Inflammatory macrophage treated with lipopolysaccharide for 4 hours (primary cell): ENCODE results near the gene MIGA2.
"Not testable (repeated sequence)": the region's sequence is repeated elsewhere in the genome, so short reads cannot be mapped to it uniquely, and the experiment has no call there.

Experiments used
- DNase-seq: peaks from one replicate; pipeline ENCODE4 v3.0.0-alpha.2; 2020

Gene MIGA2

GRCh38 chr9:129011761-129012181, 24.7 kb upstream of the MIGA2 start:
- DNase-seq, result no peak

GRCh38 chr9:129012343-129012742, 24.1 kb upstream of the MIGA2 start:
- DNase-seq, result no peak

- no peak for DNase-seq
Observed at GRCh38 chr9:129012893-129013448, 23.5 kb upstream of the MIGA2 start.

- DNase-seq, result no peak
Observed at GRCh38 chr9:129013674-129014073, 22.8 kb upstream of the MIGA2 start.

GRCh38 chr9:129014124-129014523, 22.3 kb upstream of the MIGA2 start:
- no peak for DNase-seq

- no peak for DNase-seq
Observed at GRCh38 chr9:129014608-129015007, 21.8 kb upstream of the MIGA2 start.

GRCh38 chr9:129021091-129021490, 15.3 kb upstream of the MIGA2 start:
- no peak for DNase-seq

- DNase-seq, result no peak
Observed at GRCh38 chr9:129022037-129022436, 14.4 kb upstream of the MIGA2 start.

GRCh38 chr9:129023036-129023907, 13.2 kb upstream of the MIGA2 start:
- DNase-seq, result no peak

GRCh38 chr9:129023908-129024233, 12.6 kb upstream of the MIGA2 start:
- no peak for DNase-seq

- DNase-seq, result no peak
Observed at GRCh38 chr9:129026442-129027223, 9.8 kb upstream of the MIGA2 start.

- no peak for DNase-seq
Observed at GRCh38 chr9:129027224-129027684, 9.2 kb upstream of the MIGA2 start.

GRCh38 chr9:129027685-129028191, 8.7 kb upstream of the MIGA2 start:
- no peak for DNase-seq

- DNase-seq, result peak; percentile 94
Observed at GRCh38 chr9:129028192-129028966, 8.0 kb upstream of the MIGA2 start, which contains the start of gene SH3GLB2. Gene SH3GLB2 (minus strand): TSS chr9:129028331. CDS start chr9:129028154, 177 bp downstream.

GRCh38 chr9:129030191-129030590, 6.2 kb upstream of the MIGA2 start:
- no peak for DNase-seq

GRCh38 chr9:129031514-129031913, 4.9 kb upstream of the MIGA2 start:
- no peak for DNase-seq

- no peak for DNase-seq
Observed at GRCh38 chr9:129032541-129033159, 3.8 kb upstream of the MIGA2 start.

- DNase-seq, result no peak
Observed at GRCh38 chr9:129033216-129033615, 3.2 kb upstream of the MIGA2 start.

GRCh38 chr9:129035838-129036237, 588 bp upstream of the MIGA2 start:
- not testable (repeated sequence) for DNase-seq

GRCh38 chr9:129036923-129037766, 719 bp downstream of the MIGA2 start:
- DNase-seq, result no peak

GRCh38 chr9:129037767-129038098, 1.3 kb downstream of the MIGA2 start:
- DNase-seq, result no peak
